Middle frontal gyrus (tissue), 1 donor: Measurements from ENCODE around the gene EVL.
"Not testable (repeated sequence)": the region's sequence is repeated elsewhere in the genome, so short reads cannot be mapped to it uniquely, and the experiment has no call there.

ENCODE experiments used
- DNase-seq: peaks from one replicate; pipeline ENCODE4 v3.0.0-alpha.2; 2015; ENCODE audit warnings: low spot score; ENCODE audit errors: extremely low spot score

EVL gene

DNA sequence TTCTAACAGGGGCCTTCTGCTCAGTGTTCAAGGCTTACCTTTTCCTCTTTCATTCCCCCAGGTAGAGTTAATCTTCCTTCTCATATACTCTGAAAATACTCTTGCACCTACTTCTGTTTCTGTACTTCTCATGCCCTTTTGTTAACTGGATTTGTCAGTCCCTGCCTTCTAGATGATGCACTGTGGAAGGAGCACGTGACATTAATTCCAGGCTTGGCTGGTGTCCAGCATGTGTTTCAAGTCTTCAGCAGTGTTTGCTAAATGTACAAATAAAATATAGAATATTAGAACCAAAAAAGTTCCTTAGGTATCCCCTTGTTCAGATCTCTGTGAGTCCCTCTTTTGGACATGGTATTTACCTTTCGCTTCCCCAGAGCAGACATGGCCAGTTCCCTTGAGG, 27.9 kb upstream of the EVL start:
- DNase-seq: no peak

DNA sequence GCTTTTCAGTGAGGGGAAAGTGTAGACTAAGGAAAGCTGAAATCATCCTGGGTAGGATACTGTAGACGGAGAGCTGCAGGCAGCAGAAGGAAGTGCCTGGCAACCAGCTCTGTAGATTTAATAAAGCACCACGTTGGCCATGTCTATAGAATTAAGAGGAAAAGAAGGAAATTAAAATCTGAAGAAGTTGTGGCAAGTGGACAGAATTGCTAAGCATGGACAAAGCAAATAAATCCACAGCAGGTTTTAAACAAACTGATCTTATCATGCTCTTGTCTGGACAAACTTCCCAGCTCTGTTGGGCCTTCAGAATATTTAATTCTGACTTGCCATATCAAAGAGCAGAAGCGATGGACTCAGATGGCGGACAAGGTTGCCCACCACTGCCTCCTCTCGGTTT, 27.2 kb upstream of the EVL start:
- DNase-seq: no peak

DNA sequence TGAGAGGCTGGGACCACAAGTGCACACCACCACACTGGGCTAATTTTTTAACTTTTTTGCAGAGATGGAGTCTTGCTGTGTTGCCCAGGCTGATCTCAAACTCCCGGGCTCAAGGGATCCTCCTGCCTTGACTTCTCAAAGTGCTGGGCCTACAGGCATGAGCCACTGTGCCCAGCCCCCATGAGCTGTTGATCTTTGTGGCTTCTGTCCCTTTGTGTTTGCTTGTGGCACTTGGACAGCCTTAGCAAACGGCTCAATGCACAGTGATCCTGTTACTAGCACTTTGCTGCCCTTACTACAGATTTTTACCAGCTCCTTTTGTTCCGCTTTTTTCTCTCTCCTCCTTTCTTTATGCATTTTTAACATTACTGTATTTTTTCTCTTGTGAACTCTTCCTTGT, 25.3 kb upstream of the EVL start:
- DNase-seq: no peak

DNA sequence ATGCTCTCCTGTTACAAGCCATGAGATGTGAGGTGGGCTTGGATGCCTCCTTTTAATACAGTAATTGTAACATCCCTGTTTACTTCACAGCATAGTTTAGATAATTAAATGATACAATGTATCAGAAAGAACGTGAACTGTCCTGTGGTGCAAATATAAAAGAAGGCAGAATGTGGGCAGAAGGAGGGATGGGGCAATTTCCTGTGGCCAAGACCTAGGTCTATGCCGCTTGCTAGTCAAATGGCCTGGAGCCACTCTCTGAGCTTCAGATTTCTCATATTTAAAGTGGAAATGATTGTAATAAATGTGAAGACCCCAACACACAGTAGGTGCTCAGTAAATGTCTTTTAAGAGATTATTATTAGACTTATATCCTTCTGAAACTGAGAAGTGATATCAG, 24.0 kb upstream of the EVL start:
- no peak for DNase-seq

DNA sequence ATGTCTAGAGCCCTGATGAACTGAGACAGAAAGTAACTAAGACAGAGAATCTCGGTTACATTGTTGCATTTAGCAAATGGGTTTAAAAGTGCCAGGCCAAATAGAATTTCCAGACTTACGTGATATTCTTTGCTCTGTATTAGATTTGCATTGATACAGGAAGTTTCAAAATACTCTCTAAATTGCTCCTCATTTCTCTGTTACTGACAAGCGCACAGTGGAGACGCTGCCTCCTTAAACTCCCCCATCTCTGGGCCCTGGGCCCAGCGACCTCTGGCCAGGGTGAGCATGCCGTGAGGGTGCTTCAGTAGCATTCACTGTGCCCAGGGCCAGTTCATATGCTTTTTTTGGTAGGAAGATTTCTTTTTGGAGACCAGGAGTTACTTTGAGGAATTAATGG, 22.9 kb upstream of the EVL start:
- DNase-seq: no peak

DNA sequence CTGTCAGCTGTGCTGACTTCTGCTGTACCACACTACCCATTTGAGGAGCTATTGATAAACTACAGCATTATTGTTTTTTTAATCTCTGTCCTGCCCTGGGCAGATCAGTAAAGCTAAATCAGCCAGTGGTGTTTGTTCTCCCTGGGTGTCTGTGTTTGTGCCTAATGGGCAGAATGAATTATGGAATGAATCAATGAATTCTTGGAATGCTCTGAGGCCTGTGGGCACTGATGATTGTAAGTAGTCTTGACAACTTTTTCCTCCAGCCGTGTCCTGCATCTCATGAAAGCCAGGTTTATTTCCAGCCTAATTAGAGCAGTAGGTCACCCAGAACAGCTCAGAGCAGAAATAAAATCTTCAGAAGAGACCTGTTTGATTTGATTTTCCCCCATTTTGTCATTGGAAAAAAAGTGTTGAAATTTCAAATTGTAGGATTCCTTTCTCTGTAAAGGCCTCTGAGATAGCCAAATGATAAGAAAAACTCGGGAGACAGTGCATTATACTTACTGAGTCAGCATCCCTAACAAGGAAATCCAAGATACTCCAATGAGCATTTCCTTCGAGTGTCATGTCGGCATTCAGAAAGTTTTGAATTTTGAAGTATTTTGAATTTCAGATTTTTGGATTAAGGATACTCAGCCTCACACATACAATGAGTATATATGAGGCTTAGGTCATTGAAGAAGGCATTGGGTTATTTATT, 19.4 kb upstream of the EVL start:
- no peak for DNase-seq

DNA sequence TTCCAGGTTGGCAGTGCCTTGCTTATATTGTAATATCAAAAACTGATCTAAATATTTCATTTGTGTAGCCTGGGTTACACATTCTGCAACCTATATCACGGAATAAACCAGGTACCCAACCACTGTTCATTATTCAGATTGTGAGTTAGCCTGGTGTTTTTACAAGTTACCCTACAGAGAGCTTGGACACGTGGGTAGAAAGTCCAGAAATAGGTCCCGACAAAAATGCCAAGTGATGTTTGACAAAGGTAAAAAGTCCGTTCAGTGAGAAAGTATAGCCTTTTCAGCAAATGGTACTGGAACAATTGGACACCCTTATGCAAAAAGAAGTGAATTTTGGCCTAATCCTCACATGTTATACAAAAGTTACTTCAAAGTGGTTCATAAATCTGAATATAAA, 17.6 kb upstream of the EVL start:
- DNase-seq: no peak

DNA sequence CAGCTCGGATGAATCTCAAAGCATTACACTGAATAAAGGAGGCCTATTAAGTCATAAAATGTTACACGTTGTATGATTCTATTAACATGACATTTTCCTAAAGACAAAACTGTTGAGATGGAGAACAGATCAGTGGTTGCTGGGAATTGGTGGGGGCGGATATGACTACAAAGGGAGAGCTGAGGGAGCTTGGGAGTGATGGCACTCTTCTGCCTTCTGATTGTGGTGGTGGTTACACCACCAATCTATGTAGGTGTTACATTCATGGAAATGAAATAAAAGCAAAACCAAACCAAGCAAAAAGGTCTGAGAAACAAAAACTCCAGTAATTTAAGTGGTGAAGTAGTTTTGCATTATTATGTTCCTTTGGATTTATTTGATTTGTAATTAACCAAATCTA, 16.4 kb upstream of the EVL start:
- no peak for DNase-seq

DNA sequence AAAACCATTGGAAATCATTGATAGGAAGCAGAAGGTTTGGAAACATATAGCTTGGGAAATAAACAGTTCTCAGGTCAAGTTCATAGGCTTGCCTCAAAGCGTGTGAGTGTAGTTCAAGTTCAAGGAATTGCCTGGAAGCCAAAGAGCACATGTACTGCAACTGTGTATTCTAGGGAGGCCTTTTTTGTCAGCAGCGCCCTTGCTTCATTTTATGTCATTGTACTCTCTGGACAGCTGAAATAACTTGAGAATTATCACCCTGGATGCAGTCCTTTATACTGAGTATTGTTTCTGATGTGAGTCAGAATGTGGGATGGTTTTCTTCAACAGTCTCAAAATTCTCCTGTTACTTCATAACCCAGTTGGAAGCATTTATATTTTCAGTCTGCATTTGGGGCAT, 16.0 kb upstream of the EVL start:
- DNase-seq: no peak

DNA sequence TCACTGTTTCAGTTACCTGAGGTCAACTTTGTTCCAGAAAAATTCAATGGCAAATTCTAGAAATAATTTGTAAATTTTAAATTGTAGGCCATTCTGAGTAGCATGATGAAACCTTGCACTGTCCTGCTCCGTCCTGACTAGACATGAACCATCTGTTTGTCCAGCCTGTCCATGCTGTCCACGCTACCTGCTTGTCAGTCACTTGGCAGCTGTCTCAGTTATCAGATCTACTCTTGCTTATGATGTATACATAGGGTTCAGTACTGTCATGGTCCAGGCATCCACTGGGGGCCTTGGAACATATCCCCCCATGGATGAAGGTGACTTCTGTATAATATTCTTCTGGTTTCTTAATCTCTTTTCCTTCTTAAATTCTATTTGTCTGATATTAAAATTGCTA, 14.1 kb upstream of the EVL start:
- no peak for DNase-seq

DNA sequence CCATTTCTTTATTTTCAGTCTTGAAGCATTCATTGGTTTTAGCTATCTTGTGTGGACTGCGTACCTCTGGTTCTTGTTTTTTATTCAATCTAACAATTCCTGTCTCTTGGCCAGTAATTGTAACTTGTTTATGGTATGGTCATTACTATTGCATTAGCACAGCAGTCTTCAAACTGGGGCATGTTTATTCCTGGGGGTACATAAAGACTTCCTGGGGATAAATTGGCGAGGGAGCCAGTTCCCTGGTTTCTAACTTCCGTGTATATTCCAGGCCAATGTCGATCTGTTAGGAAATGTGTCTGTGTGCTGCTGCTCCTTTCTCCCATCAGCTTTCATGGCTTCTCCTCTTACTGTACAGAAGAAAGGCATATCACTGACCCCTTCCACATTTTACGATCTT, 13.7 kb upstream of the EVL start:
- no peak for DNase-seq

DNA sequence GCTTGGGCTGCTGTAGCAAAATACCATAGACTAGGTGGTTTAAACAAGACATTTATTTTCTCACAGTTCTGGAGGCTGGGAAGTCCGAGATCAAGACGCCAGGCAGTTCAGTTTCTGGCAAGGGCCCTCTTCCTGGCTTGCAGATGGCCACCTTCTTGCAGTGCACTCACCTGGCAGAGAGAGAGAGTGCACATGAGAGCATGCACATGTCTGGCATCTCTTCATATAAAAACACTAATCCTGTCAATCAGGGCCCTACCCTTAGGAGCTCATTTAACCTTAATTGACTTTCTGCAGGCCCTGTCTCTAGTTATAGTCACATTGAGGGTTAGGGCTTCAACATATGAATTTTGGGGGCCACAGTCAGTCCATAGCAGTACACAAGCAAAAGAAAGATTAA, 12.4 kb upstream of the EVL start:
- DNase-seq: no peak

DNA sequence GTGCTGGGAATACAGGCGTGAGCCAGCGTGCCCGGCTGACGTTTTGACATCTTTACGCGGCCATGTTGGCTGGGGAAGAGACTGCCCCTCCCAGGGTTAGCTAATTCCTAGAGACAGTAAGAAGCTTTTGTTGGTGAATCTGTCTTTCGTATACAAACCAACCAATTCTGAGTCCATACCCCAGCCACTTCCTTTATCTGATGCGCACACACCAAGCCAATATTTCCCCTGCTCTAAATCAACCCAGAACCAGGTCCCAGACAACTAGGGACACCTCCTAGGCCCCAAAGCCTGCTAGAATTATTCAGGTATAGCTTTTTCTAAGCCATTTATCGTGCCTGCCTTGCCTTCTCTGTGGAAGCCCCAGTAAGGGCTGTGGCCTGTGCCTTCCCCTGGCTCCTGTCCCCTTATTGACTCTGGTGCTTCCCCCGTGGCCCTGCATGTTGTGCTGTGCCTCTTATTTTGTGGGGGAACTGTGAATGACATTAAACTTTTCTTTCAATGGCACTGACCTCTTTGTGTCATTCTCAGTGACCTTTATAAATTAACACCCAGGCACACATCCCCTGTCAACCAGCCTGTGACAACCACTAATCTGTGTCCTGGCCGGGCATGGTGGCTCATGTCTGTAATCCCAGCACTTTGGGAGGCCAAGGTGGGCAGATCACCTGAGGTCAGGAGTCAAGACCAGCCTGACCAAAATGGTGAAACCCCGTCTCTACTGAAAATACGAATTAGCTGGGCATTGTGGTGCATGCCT, 10.7 kb upstream of the EVL start:
- DNase-seq: no peak

DNA sequence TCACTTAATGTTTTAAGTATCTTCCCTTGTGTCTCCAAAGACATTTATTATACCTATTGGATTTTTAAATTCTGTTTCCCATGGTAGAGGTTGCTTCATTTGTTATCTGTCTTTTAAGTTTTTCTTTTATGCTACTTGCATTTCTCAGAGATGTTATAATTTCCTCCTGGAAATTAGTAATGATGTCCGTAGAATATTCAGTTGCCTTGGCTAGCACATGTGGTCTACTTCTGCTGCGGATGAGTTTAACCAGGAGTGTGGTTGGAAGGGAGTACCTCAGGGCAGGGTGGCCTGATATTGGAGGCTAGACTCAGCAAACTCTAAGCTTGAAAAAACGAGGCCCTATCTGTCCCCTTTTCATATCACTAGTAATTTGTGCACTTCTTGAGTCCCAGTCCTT, 8.8 kb upstream of the EVL start:
- DNase-seq: no peak

DNA sequence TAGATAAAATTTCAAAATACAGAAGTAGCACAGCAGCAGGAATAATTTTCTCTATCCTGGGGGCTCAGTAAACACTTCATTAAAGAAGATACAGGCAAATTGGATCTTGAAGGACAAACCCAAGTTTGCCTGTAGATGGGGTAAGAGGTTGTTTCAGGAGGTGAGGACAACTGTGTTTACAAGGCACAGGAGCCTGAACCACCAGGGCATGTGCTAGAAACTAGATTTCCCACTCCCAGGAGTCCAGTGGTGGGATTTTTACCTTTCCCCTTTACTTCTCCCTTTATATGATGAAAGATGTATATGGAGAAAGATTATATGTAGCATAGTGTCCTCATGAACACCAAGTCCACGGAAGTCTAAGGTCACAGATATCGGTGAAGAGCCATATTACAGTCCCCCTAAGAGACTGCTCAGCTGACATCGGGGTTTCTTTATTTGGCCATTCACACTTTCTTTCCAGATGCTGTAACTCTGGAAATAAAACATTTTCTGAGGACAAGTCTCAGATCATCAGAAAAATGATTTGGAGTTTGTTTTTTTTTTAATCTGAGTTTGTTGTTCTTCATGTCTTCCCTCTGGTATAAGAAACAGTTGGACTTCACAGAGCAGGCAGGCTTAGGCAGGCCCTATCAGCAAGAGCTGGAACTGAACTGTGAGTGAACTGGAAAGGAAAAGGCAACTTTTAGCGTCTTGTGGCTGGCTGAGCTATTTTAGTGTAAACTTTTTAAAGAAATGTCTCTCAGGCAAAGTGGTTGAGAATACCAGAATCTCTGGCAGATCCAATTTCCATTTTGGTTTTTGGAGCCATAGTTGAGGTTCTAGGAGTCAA, 8.0 kb upstream of the EVL start:
- no peak for DNase-seq

DNA sequence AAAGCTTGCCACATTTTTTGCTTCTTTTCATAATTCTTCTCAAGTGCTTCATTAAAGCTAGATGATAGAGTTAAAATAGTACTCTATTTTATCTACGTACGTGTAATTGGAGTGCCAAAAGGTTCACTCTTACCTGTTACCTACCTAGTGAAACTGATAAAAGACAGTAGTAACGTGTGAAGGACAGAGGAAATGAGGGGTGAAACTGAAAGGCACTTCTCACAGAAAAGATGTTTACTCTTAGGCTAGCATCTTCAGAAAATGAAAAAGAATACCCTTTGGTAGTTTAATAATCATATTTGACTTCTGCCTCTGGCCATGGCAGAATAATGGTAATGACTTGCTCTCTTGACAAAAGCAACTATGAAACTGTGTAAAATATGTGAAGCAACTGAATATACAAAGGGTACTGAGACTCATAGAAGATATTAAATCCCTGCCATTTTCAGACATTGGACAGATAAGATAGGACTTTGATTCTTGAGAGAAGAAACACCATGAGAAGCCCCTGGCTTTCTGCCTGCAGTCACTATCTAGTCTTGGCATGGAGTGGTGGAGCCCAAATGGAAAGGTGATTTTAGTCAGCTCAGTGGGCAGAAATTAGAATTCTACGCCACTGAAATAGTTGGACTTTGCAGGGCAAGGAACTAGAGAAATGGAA, 6.3 kb upstream of the EVL start:
- no peak for DNase-seq

DNA sequence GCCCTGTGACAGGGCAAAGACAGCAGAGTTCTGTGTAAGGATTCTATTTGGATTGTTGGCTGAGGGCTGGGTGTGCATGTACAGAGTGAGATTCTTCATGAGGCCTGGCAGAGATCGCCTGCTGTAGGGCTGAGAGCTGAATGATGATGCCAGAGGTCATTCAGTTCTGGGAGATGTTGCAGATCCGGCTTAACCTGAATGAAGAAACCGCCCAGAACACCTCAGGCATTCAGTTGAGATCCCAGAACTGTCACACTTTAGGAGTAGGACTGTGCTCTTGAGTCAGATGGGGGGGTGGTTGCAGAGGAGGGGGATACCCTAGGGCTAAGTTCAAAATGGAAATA, 5.8 kb upstream of the EVL start:
- DNase-seq: no peak

DNA sequence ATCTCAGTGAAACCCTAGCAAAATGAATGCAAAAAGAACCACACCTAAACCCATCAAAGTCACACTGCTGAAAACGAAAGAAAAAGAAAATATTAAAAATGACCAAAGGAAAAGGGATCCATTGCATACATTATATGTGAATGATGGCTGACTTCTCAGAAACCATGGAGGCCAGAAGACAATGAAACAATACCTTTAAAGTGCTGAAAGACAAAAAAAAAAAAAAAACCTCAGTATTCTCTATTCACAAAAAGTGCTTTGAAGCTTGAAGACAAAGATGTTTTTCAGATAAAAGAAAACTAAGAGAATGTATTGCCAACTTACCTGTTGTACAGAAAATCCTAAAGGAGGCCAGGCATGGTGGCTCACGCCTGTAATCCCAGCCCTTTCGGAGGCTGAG, 4.5 kb upstream of the EVL start:
- no peak for DNase-seq

DNA sequence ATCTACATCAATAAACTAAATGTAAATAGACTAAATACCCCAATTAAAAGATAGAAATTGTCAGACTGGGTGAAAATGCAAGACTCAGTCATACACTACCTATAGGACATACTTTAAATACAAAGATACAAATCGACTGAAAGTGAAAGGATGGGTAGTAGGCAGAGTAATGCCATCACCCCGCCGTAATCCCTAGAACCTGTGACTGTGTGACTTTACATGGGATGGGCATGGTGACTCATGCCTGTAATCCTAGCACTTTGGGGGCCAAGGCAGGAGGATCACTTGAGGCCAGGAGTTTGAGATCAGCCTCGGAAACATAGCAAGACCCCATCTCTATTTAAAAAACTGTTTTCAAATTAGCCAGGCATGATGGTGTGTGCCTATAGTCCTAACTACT, 2.6 kb upstream of the EVL start:
- no peak for DNase-seq

DNA sequence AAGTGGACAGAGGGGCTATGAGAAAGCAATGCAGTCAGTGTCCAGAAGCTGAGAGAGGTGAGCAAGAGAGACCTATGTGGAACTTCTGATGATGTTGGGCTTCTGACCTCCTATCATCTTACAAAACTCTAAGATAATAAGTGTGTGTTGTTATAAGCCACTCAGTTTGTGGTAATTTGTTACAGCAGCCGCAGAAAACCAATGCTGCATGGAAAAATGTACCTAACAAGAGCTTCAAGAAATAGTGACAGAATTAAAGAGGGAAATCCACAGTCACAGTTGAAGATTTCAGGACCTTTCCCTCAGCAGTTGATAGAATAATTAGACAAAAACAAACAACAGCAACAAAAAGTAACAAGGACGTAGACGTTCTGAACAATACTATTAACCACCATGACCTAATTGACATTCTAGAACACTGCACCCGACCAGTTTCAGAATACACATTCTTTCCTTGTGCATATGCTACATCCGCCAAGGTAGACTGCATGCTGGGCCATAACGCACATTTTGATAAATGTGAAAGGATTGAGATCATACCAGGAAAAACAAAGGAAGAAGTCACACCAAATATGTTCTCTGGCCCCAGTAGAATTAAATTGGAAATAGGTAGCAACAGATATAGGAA, 1.8 kb upstream of the EVL start:
- DNase-seq: no peak

DNA sequence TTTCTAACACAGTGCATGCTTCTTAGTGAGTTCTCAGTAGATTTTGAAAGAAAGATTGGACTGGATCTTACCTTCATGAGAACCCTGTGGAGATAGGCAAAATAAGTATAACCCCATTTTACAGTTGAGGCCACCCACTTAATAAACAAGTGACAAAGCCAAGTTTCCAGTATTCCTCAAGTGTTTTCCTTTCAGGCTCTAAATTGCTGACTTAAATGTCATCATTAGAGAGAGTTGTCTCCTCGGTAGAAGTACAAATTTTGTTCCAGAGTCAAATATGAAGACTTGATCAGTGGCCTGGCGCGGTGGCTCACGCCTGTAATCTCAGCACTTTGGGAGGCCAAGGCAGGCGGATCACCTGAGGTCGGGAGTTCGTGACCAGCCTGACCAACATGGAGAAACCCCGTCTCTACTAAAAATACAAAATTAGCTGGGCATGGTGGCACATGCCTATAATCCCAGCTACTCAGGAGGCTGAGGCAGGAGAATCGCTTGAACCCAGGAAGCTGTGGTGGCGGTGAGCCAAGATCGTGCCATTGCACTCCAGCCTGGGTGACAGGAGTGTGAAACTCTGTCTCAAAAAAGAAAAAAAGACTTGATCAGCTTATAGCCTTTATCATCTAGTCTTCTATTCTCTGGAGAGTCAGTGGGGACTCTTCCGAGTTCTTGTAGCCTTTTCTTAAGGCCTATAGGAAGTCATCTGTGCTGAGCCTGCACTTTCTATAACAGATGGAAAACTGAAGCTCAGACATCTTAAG, 708 bp upstream of the EVL start:
- DNase-seq: not testable (repeated sequence)
